Caco-2 (cell line): ENCODE data around the gene SLC4A4. TPM values are rescaled to one million over a fixed set of nuclear protein-coding genes. Genes with fewer than 3 reads are reported as not detected.

Experiments
- BruUV-seq: library from RNA; stranded (reverse); fragments of 400-500 nt; replicated peaks from 2 replicates; lab custom pipeline; 2021; lab: Mats Ljungman, UMichigan
- CTCF ChIA-PET: fragments of 300-600 bp; sonication (Branson Sonifier 250); formaldehyde crosslinking; loops from one replicate; lab custom pipeline; 2022; ENCODE audit warnings: antibody characterized with exemption; lab: Charles Lee
- POLR2A ChIA-PET: fragments of 300-600 bp; sonication (Branson Sonifier 250); formaldehyde crosslinking; loops from one replicate; lab custom pipeline; 2022; ENCODE audit warnings: antibody characterized with exemption; lab: Charles Lee
- DNase-seq, 2 experiments: peaks; one replicate each; pipeline versions ENCODE4 v3.0.0 to v3.0.0-alpha.2; 2020 to 2022
- H3K27me3 ChIP-seq: replicated peaks from 2 replicates; pipeline ENCODE4 v1.6.0; 2011; ENCODE audit warnings: low read length; ENCODE audit not compliant: control insufficient read depth, insufficient read depth
- H3K36me3 ChIP-seq: 2 replicates; pipeline ENCODE4 v1.5.1; 2011; ENCODE audit warnings: low read length; ENCODE audit not compliant: control insufficient read depth, insufficient read depth
- H3K4me1 ChIP-seq: fragments of 250-450 bp; sonication (Bioruptor Pico); 2 replicates; pipeline ENCODE4 v1.5.1; 2020; ENCODE audit warnings: mild to moderate bottlenecking
- H3K4me3 ChIP-seq: 2 replicates; pipeline ENCODE4 v1.5.1; 2011; ENCODE audit warnings: low read depth, mild to moderate bottlenecking, control low read depth, low read length
- H3K9me3 ChIP-seq: fragments of 250-450 bp; sonication (Bioruptor Pico); 2 replicates; pipeline ENCODE4 v1.5.1; 2020; ENCODE audit warnings: mild to moderate bottlenecking, moderate library complexity
- H3K27ac Mint-ChIP-seq: one replicate; pipeline ENCODE4 v1.8.0; 2022; ENCODE audit warnings: mixed read lengths; ENCODE audit not compliant: unreplicated experiment
- H3K27me3 Mint-ChIP-seq: one replicate; pipeline ENCODE4 v1.8.0; 2022; ENCODE audit warnings: mixed read lengths; ENCODE audit not compliant: insufficient read depth, unreplicated experiment
- H3K36me3 Mint-ChIP-seq: one replicate; pipeline ENCODE4 v1.8.0; 2022; ENCODE audit warnings: mild to moderate bottlenecking, mixed read lengths; ENCODE audit not compliant: insufficient read depth, unreplicated experiment
- H3K4me1 Mint-ChIP-seq: one replicate; pipeline ENCODE4 v1.8.0; 2022; ENCODE audit warnings: low read depth, mixed read lengths; ENCODE audit not compliant: unreplicated experiment
- H3K4me3 Mint-ChIP-seq: one replicate; pipeline ENCODE4 v1.8.0; 2022; ENCODE audit warnings: mild to moderate bottlenecking, moderate library complexity, mixed read lengths; ENCODE audit not compliant: unreplicated experiment
- H3K9me3 Mint-ChIP-seq: one replicate; pipeline ENCODE4 v1.8.0; 2022; ENCODE audit warnings: mixed read lengths; ENCODE audit not compliant: unreplicated experiment
- CTCF ChIP-seq, 2 experiments: fragments of 200-600 bp in 1 of 2; IDR thresholded peaks; 1 replicate in 1 of 2; 2 replicates in 1 of 2; pipeline versions ENCODE4 v1.5.1 to v1.8.0; 2011 to 2022; ENCODE audit warnings: antibody characterized with exemption in 1 of 2, control low read depth in 1 of 2, inconsistent platforms in 1 of 2, low read depth in 1 of 2, low read length in 1 of 2, mild to moderate bottlenecking in 1 of 2, moderate library complexity in 1 of 2; ENCODE audit not compliant: insufficient read depth in 1 of 2, severe bottlenecking in 1 of 2, unreplicated experiment in 1 of 2
- intact Hi-C: fragments of 100-400 bp; cut with micrococcal nuclease; formaldehyde crosslinking; loops from one replicate; pipeline ENCODE4 v1.10.0; 2022; ENCODE audit not compliant: unreplicated experiment
- total RNA-seq: library from RNA; stranded (reverse); gene quantifications from 2 replicates; pipeline ENCODE4 v1.2.3, GENCODE V29; 2022

The SLC4A4 gene
- total RNA-seq, 1 experiment from 2014 or later, result 0.29 TPM

- Histone ChIP-seq H3K4me1 (no peaks in the 10 kb centered on the region), H3K9me3 (no peaks in the 10 kb centered on the region), H3K4me3 (no peak overlapping the region), H3K36me3 (no peaks in the 10 kb centered on the region), H3K27me3 (no peaks in the 10 kb centered on the region)
- POLR2A ChIA-PET, result no interaction called here
- H3K4me1 Mint-ChIP-seq, result peaks cover 7% of the 10 kb centered on the region
- intact Hi-C loops, result no loop called here
- no peak overlapping the region for H3K27ac Mint-ChIP-seq
- no peaks in the 10 kb centered on the region for H3K27me3 Mint-ChIP-seq
- H3K36me3 Mint-ChIP-seq, result no peaks in the 10 kb centered on the region
- DNase-seq, result no peak
- no peak overlapping the region for H3K4me3 Mint-ChIP-seq
- no peak for TF ChIP-seq CTCF (IDR thresholded peaks at IDR 0.05; ENCODE audit: insufficient read depth in 1 of 2, low read depth in 1 of 2, low read length in 1 of 2, severe bottlenecking in 1 of 2, unreplicated experiment in 1 of 2)
- CTCF ChIA-PET, result no interaction called here
- H3K9me3 Mint-ChIP-seq, result no peaks in the 10 kb centered on the region
- BruUV-seq, result no TSS peak
Observed at GRCh38 chr4:71537551-71538065, 198.8 kb downstream of the SLC4A4 start.

- H3K27me3 ChIP-seq, result no peaks in the 10 kb centered on the region
- Mint-ChIP-seq H3K4me3 (no peak overlapping the region), H3K4me1 (peaks cover 7% of the 10 kb centered on the region), H3K36me3 (no peaks in the 10 kb centered on the region), H3K27me3 (no peaks in the 10 kb centered on the region), H3K9me3 (no peaks in the 10 kb centered on the region), H3K27ac (no peak overlapping the region)
- ChIA-PET POLR2A (no interaction called here), CTCF (no interaction called here)
- intact Hi-C loops, result no loop called here
- DNase-seq, result no peak
- no TSS peak for BruUV-seq
- H3K36me3 ChIP-seq, result no peaks in the 10 kb centered on the region
- no peak for TF ChIP-seq CTCF (IDR thresholded peaks at IDR 0.05; ENCODE audit: insufficient read depth in 1 of 2, low read depth in 1 of 2, low read length in 1 of 2, severe bottlenecking in 1 of 2, unreplicated experiment in 1 of 2)
- no peaks in the 10 kb centered on the region for H3K9me3 ChIP-seq
- H3K4me1 ChIP-seq, result no peaks in the 10 kb centered on the region
- no peak overlapping the region for H3K4me3 ChIP-seq
Observed at GRCh38 chr4:71538528-71538927, 199.7 kb downstream of the SLC4A4 start.

GRCh38 chr4:71540749-71541269 lies 202.0 kb downstream of the SLC4A4 start:
- Histone ChIP-seq H3K9me3 (no peaks in the 10 kb centered on the region; the same call in 1 of the 2 replicates), H3K27me3 (no peaks in the 10 kb centered on the region), H3K36me3 (no peaks in the 10 kb centered on the region), H3K4me3 (no peak overlapping the region), H3K4me1 (no peaks in the 10 kb centered on the region)
- DNase-seq, result peak in 1 of 2 experiments; percentile 3
- BruUV-seq, result no TSS peak
- peaks cover 7% of the 10 kb centered on the region for H3K4me1 Mint-ChIP-seq
- no peaks in the 10 kb centered on the region for H3K9me3 Mint-ChIP-seq
- CTCF ChIA-PET, result interaction anchor here (1.4 kb wide), 1 partner anchor 9 kb away, joined by 6 read pairs; no protein-coding TSS in a partner anchor
- H3K36me3 Mint-ChIP-seq, result no peaks in the 10 kb centered on the region
- POLR2A ChIA-PET, result no interaction called here
- TF ChIP-seq CTCF (IDR thresholded peaks at IDR 0.05; ENCODE audit: insufficient read depth in 1 of 2, low read depth in 1 of 2, low read length in 1 of 2, severe bottlenecking in 1 of 2, unreplicated experiment in 1 of 2), result peak in 1 of 2 experiments; percentile 18
- intact Hi-C loops, result no loop called here
- H3K27me3 Mint-ChIP-seq, result no peaks in the 10 kb centered on the region
- H3K27ac Mint-ChIP-seq, result no peak overlapping the region
- H3K4me3 Mint-ChIP-seq, result no peak overlapping the region
